Lung (tissue), 12 donors: Measurements from ENCODE around the gene ZNF462. TPM values are rescaled to one million over a fixed set of nuclear protein-coding genes. Genes with fewer than 3 reads are reported as not detected.

Experiments used
- ATAC-seq: fragments of 200-7000 bp; cut with Tn5 transposase; one replicate; pipeline ENCODE4 v1.9.1; 2020; ENCODE audit warnings: moderate number of reproducible peaks; ENCODE audit not compliant: insufficient read depth, low FRiP score
- DNase-seq, 3 donors: peaks; one replicate each; pipeline ENCODE4 v3.0.0-alpha.2; 2013 to 2017
- H3K27ac ChIP-seq, 2 donors: one replicate each; pipeline ENCODE4 v1.5.1; 2013; ENCODE audit warnings: mild to moderate bottlenecking in 2 of 2, moderate library complexity in 2 of 2, control low read depth in 1 of 2, inconsistent platforms in 1 of 2, low read depth in 1 of 2, low read length in 1 of 2
- H3K27me3 ChIP-seq, 3 donors: one replicate each; pipeline ENCODE4 v1.5.1; 2013; ENCODE audit warnings: low read length in 2 of 3; ENCODE audit not compliant: control insufficient read depth in 3 of 3, insufficient read depth in 3 of 3
- H3K36me3 ChIP-seq, 4 donors: one replicate each; pipeline ENCODE4 v1.5.1; 2013; ENCODE audit warnings: low read length in 4 of 4, mild to moderate bottlenecking in 1 of 4, moderate library complexity in 1 of 4; ENCODE audit not compliant: control insufficient read depth in 4 of 4, insufficient read depth in 4 of 4
- H3K4me1 ChIP-seq, 5 donors: one replicate each; pipeline ENCODE4 v1.5.1; 2013; ENCODE audit warnings: low read length in 5 of 5, mild to moderate bottlenecking in 2 of 5, moderate library complexity in 1 of 5; ENCODE audit not compliant: control insufficient read depth in 5 of 5, insufficient read depth in 5 of 5
- H3K4me3 ChIP-seq: one replicate; pipeline ENCODE4 v1.5.1; 2013; ENCODE audit warnings: mild to moderate bottlenecking, control low read depth, moderate library complexity
- H3K9ac ChIP-seq, 2 donors: one replicate each; pipeline ENCODE4 v1.5.1; 2013; ENCODE audit warnings: low read length in 2 of 2, control low read depth in 1 of 2; ENCODE audit not compliant: insufficient read depth in 1 of 2
- H3K9me3 ChIP-seq, 4 donors: one replicate each; pipeline ENCODE4 v1.5.1; 2013; ENCODE audit warnings: low read length in 3 of 4, mild to moderate bottlenecking in 1 of 4, moderate library complexity in 1 of 4; ENCODE audit not compliant: control insufficient read depth in 4 of 4, insufficient read depth in 3 of 4
- WGBS, 2 donors: extraction: QIAGEN DNeasy Blood & Tissue Kit; methylation state at CpG; one replicate each; pipeline ENCODE4 v1.1.7; 2013; 5-methylcytosine and 5-hydroxymethylcytosine counted together
- polyA plus RNA-seq, 2 donors: library from polyadenylated mRNA; stranded (reverse); fragments of 200-250 nt; gene quantifications; one replicate each; pipeline ENCODE4 v1.2.1, GENCODE V29; 2013
- total RNA-seq, 2 donors: library from RNA; depleted of rRNA in 1 of 2; stranded (reverse); fragments of >200 nt in 1 of 2; gene quantifications; one replicate each; pipeline ENCODE4 v1.2.1, GENCODE V29; 2014 to 2021
- TF ChIP-seq, protein P1 (sequence below): IDR thresholded peaks from 2 replicates; pipeline ENCODE4 v1.5.1; 2012; ENCODE audit warnings: mild to moderate bottlenecking; ENCODE audit errors: control extremely low read depth, extremely low read depth
- donor health status: control.
- donor health status: control.
- donor health status: Bipolar disorder and iron deficiency.
- donor health status: healthy.
- donor health status: DM: yes; HTN: yes; CAD: no.

Gene ZNF462
- total and polyA plus RNA-seq, 4 donors, result 2.0 to 37.7 (median 19.5) TPM

DNA sequence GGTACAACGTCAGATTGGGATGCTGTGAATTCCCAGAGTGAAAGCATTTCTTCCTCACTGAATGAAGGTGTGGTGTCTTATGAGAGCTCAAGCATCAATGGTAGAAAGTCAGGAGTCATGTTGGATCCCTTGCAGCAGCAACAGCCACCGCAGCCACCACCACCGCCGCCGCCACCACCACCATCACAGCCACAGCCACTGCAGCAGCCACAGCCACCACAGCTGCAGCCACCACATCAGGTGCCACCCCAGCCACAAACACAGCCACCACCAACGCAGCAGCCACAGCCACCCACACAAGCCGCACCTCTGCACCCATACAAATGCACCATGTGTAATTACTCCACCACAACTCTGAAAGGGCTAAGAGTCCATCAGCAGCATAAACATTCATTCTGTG is 62.4 kb downstream of the ZNF462 start:
- Histone ChIP-seq H3K4me3 (no peak overlapping the region), H3K36me3 (peaks cover 19 to 54% (median 41%) of the 10 kb centered on the region in 4 donors), H3K27me3 (no peaks in the 10 kb centered on the region), H3K9ac (no peak overlapping the region), H3K9me3 (peaks cover 0 to 6% (median 0%) of the 10 kb centered on the region in 4 donors), H3K4me1 (peaks cover 6 to 40% (median 14%) of the 10 kb centered on the region in 5 donors), H3K27ac (no peak overlapping the region)
- no peak for DNase-seq
- TF ChIP-seq, protein P1, sequence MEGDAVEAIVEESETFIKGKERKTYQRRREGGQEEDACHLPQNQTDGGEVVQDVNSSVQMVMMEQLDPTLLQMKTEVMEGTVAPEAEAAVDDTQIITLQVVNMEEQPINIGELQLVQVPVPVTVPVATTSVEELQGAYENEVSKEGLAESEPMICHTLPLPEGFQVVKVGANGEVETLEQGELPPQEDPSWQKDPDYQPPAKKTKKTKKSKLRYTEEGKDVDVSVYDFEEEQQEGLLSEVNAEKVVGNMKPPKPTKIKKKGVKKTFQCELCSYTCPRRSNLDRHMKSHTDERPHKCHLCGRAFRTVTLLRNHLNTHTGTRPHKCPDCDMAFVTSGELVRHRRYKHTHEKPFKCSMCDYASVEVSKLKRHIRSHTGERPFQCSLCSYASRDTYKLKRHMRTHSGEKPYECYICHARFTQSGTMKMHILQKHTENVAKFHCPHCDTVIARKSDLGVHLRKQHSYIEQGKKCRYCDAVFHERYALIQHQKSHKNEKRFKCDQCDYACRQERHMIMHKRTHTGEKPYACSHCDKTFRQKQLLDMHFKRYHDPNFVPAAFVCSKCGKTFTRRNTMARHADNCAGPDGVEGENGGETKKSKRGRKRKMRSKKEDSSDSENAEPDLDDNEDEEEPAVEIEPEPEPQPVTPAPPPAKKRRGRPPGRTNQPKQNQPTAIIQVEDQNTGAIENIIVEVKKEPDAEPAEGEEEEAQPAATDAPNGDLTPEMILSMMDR, result no peak
- 97 to 98% methylated on average over 7 of the region's 7 CpGs for WGBS, 2 donors
- no peak for ATAC-seq

DNA sequence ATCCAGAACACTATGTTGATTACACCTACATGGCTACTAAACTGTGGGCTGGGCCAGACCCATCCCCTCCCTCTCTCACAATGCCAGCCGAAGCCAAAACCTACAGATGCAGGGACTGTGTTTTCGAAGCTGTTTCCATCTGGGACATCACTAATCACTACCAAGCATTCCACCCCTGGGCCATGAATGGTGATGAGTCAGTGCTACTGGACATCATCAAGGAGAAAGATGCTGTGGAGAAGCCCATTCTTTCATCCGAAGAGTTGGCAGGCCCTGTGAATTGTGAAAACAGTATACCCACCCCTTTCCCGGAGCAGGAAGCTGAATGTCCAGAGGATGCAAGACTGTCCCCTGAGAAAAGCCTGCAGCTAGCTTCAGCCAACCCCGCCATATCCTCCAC is 65.0 kb downstream of the ZNF462 start:
- peaks cover 4 to 18% (median 13%) of the 10 kb centered on the region in 5 donors for H3K4me1 ChIP-seq
- peaks cover 21 to 75% (median 53%) of the 10 kb centered on the region in 4 donors for H3K36me3 ChIP-seq
- 93% methylated on average over 5 of the region's 5 CpGs for WGBS, 2 donors
- no peak overlapping the region for H3K27ac ChIP-seq
- H3K9ac ChIP-seq, result no peak overlapping the region
- TF ChIP-seq, protein P1, result no peak
- H3K4me3 ChIP-seq, result no peak overlapping the region
- H3K27me3 ChIP-seq, result no peaks in the 10 kb centered on the region
- ATAC-seq (no peak), DNase-seq (no peak)
- H3K9me3 ChIP-seq, result peaks cover 0 to 5% (median 0%) of the 10 kb centered on the region in 4 donors

DNA sequence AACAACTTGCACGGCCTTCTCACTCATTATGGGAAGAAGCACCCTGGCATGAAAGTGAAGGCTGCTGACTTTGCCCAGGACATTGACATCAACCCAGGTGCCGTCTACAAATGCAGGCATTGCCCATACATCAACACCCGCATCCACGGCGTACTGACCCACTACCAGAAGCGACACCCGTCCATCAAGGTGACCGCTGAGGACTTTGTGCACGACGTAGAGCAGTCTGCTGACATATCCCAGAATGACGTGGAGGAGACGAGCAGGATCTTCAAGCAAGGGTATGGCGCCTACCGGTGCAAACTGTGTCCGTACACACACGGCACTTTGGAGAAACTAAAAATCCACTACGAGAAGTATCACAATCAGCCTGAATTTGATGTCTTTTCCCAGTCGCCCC is 65.4 kb downstream of the ZNF462 start:
- H3K9me3 ChIP-seq, result peaks cover 0 to 5% (median 0%) of the 10 kb centered on the region in 4 donors
- H3K27me3 ChIP-seq, result no peaks in the 10 kb centered on the region
- H3K36me3 ChIP-seq, result peaks cover 21 to 77% (median 54%) of the 10 kb centered on the region in 4 donors
- H3K4me3 ChIP-seq, result no peak overlapping the region
- H3K4me1 ChIP-seq, result peaks cover 4 to 18% (median 11%) of the 10 kb centered on the region in 5 donors
- H3K9ac ChIP-seq, result no peak overlapping the region
- 97% methylated on average over 18 of the region's 18 CpGs for WGBS, 2 donors
- DNase-seq, result no peak
- TF ChIP-seq, protein P1, result no peak
- no peak overlapping the region for H3K27ac ChIP-seq
- no peak for ATAC-seq
